ENCODE results near the gene ZDHHC14. TPM values are rescaled to one million over a fixed set of nuclear protein-coding genes. Genes with fewer than 3 reads are reported as not detected.
A peak's percentile ranks its signal among the peaks of the same experiment; 100 is the strongest.

ZDHHC14 gene
- total RNA-seq, 2 donors from 2014 or later: 2.1 to 2.2 TPM

GRCh38 chr6:157542414-157543160 is 161.6 kb downstream of the ZDHHC14 start:
- no peak for ATAC-seq (replicated peaks)
- H3K36me3 Mint-ChIP-seq (ENCODE audit: low read depth): no peaks in the 10 kb centered on the region
- H3K9me3 Mint-ChIP-seq: no peaks in the 10 kb centered on the region
- H3K27ac Mint-ChIP-seq: no peak overlapping the region
- H3K4me3 Mint-ChIP-seq: no peak overlapping the region
- peaks cover 8% of the 10 kb centered on the region for H3K4me1 Mint-ChIP-seq
- no peaks in the 10 kb centered on the region for H3K27me3 Mint-ChIP-seq

- no peak for ATAC-seq (replicated peaks)
- Mint-ChIP-seq H3K36me3 (ENCODE audit: low read depth) (no peaks in the 10 kb centered on the region), H3K4me3 (no peak overlapping the region), H3K9me3 (no peaks in the 10 kb centered on the region), H3K27me3 (no peaks in the 10 kb centered on the region), H3K4me1 (peaks cover 6% of the 10 kb centered on the region), H3K27ac (no peak overlapping the region)
These were observed 165.3 kb downstream of the ZDHHC14 start for GRCh38 chr6:157546321-157546720.

- Mint-ChIP-seq H3K27ac (no peak overlapping the region), H3K27me3 (peaks cover 3% of the 10 kb centered on the region), H3K4me1 (peaks cover 10% of the 10 kb centered on the region), H3K4me3 (no peak overlapping the region), H3K9me3 (no peaks in the 10 kb centered on the region), H3K36me3 (ENCODE audit: low read depth) (no peaks in the 10 kb centered on the region)
- ATAC-seq (replicated peaks): no peak
These were observed 166.1 kb downstream of the ZDHHC14 start for GRCh38 chr6:157547112-157547511.

GRCh38 chr6:157548635-157549467 is 167.9 kb downstream of the ZDHHC14 start:
- H3K9me3 Mint-ChIP-seq: no peaks in the 10 kb centered on the region
- no peaks in the 10 kb centered on the region for H3K36me3 Mint-ChIP-seq (ENCODE audit: low read depth)
- no peak overlapping the region for H3K4me3 Mint-ChIP-seq
- H3K4me1 Mint-ChIP-seq: peaks cover 14% of the 10 kb centered on the region
- peaks cover 9% of the 10 kb centered on the region for H3K27me3 Mint-ChIP-seq
- no peak overlapping the region for H3K27ac Mint-ChIP-seq
- ATAC-seq (replicated peaks): no peak

- Mint-ChIP-seq H3K36me3 (ENCODE audit: low read depth) (no peaks in the 10 kb centered on the region), H3K4me3 (no peak overlapping the region), H3K9me3 (no peaks in the 10 kb centered on the region), H3K4me1 (peaks cover 14% of the 10 kb centered on the region), H3K27me3 (peaks cover 9% of the 10 kb centered on the region), H3K27ac (no peak overlapping the region)
- ATAC-seq (replicated peaks): no peak
These were observed 168.4 kb downstream of the ZDHHC14 start for GRCh38 chr6:157549468-157549745.

GRCh38 chr6:157550114-157550989 is 169.4 kb downstream of the ZDHHC14 start:
- Mint-ChIP-seq H3K4me1 (peaks cover 14% of the 10 kb centered on the region), H3K4me3 (no peak overlapping the region)
- peak; percentile 75 for ATAC-seq (replicated peaks)

GRCh38 chr6:157551041-157551832 is 170.2 kb downstream of the ZDHHC14 start:
- Mint-ChIP-seq H3K4me3 (no peak overlapping the region), H3K9me3 (no peaks in the 10 kb centered on the region), H3K36me3 (ENCODE audit: low read depth) (no peaks in the 10 kb centered on the region), H3K4me1 (peaks cover 14% of the 10 kb centered on the region), H3K27ac (peak overlapping the region; percentile 67), H3K27me3 (peaks cover 9% of the 10 kb centered on the region)
- ATAC-seq (replicated peaks): peak; percentile 69

More at GRCh38 chr6:157550114-157550989, 169.4 kb downstream of the ZDHHC14 start:
- H3K27ac Mint-ChIP-seq: peak overlapping the region; percentile 67
- no peaks in the 10 kb centered on the region for H3K9me3 Mint-ChIP-seq
- no peaks in the 10 kb centered on the region for H3K36me3 Mint-ChIP-seq (ENCODE audit: low read depth)
- peaks cover 9% of the 10 kb centered on the region for H3K27me3 Mint-ChIP-seq

- Mint-ChIP-seq H3K27ac (no peak overlapping the region), H3K36me3 (ENCODE audit: low read depth) (no peaks in the 10 kb centered on the region), H3K9me3 (no peaks in the 10 kb centered on the region), H3K4me3 (no peak overlapping the region), H3K27me3 (peaks cover 9% of the 10 kb centered on the region), H3K4me1 (peaks cover 20% of the 10 kb centered on the region)
- no peak for ATAC-seq (replicated peaks)
These were observed 171.2 kb downstream of the ZDHHC14 start for GRCh38 chr6:157552081-157552747.

- Mint-ChIP-seq H3K27me3 (peaks cover 9% of the 10 kb centered on the region), H3K36me3 (ENCODE audit: low read depth) (no peaks in the 10 kb centered on the region), H3K4me1 (peaks cover 24% of the 10 kb centered on the region), H3K4me3 (no peak overlapping the region), H3K27ac (no peak overlapping the region), H3K9me3 (no peaks in the 10 kb centered on the region)
- no peak for ATAC-seq (replicated peaks)
These were observed 172.0 kb downstream of the ZDHHC14 start for GRCh38 chr6:157552820-157553485.

GRCh38 chr6:157554747-157555146 is 173.8 kb downstream of the ZDHHC14 start:
- Mint-ChIP-seq H3K4me1 (peaks cover 28% of the 10 kb centered on the region), H3K27ac (no peak overlapping the region), H3K36me3 (ENCODE audit: low read depth) (no peaks in the 10 kb centered on the region), H3K9me3 (no peaks in the 10 kb centered on the region), H3K27me3 (peaks cover 9% of the 10 kb centered on the region), H3K4me3 (no peak overlapping the region)
- no peak for ATAC-seq (replicated peaks)

GRCh38 chr6:157555455-157556143 is 174.6 kb downstream of the ZDHHC14 start:
- peaks cover 25% of the 10 kb centered on the region for H3K4me1 Mint-ChIP-seq
- ATAC-seq (replicated peaks): no peak
- no peaks in the 10 kb centered on the region for H3K36me3 Mint-ChIP-seq (ENCODE audit: low read depth)
- H3K9me3 Mint-ChIP-seq: no peaks in the 10 kb centered on the region
- H3K4me3 Mint-ChIP-seq: no peak overlapping the region
- H3K27me3 Mint-ChIP-seq: peaks cover 9% of the 10 kb centered on the region
- H3K27ac Mint-ChIP-seq: no peak overlapping the region

- H3K27ac Mint-ChIP-seq: no peak overlapping the region
- H3K27me3 Mint-ChIP-seq: peaks cover 9% of the 10 kb centered on the region
- H3K4me3 Mint-ChIP-seq: no peak overlapping the region
- no peak for ATAC-seq (replicated peaks)
- H3K9me3 Mint-ChIP-seq: no peaks in the 10 kb centered on the region
- peaks cover 21% of the 10 kb centered on the region for H3K4me1 Mint-ChIP-seq
- H3K36me3 Mint-ChIP-seq (ENCODE audit: low read depth): no peaks in the 10 kb centered on the region
These were observed 175.2 kb downstream of the ZDHHC14 start for GRCh38 chr6:157556144-157556645.

Data from activated T-helper 17 cell treated with anti-CD3 and anti-CD28 coated beads, Interleukin-2, amount 50 U/mL, for 72 hours (primary cell).